Neutrophil (primary cell): ENCODE data around the gene CCDC14.

ENCODE experiments used
- H3K27ac ChIP-seq: fragments of 200-600 bp; sonication (generic); 2 replicates; pipeline ENCODE4 v1.5.1; 2016; ENCODE audit warnings: mild to moderate bottlenecking, moderate library complexity
- H3K27me3 ChIP-seq: fragments of 200-600 bp; sonication (generic); 2 replicates; pipeline ENCODE4 v1.6.0; 2016; ENCODE audit warnings: mild to moderate bottlenecking
- H3K36me3 ChIP-seq: fragments of 200-600 bp; sonication (generic); 2 replicates; pipeline ENCODE4 v1.5.1; 2017
- H3K4me1 ChIP-seq, 2 experiments: fragments of 200-600 bp in 1 of 2; sonication (generic) in 1 of 2; 1 replicate in 1 of 2; 2 replicates in 1 of 2; pipeline versions ENCODE4 v1.5.1 to v1.6.1; 2013 to 2016; ENCODE audit warnings: low read depth in 1 of 2, low read length in 1 of 2, mild to moderate bottlenecking in 1 of 2, moderate library complexity in 1 of 2; ENCODE audit not compliant: control insufficient read depth in 1 of 2, insufficient read depth in 1 of 2
- H3K4me3 ChIP-seq, 2 experiments: fragments of 200-600 bp in 1 of 2; sonication (generic) in 1 of 2; 1 replicate in 1 of 2; 2 replicates in 1 of 2; pipeline ENCODE4 v1.5.1; 2013 to 2016; ENCODE audit warnings: low read depth in 1 of 2, low read length in 1 of 2, mild to moderate bottlenecking in 1 of 2, moderate library complexity in 1 of 2
- H3K9me3 ChIP-seq: fragments of 200-600 bp; sonication (generic); 2 replicates; pipeline ENCODE4 v1.5.1; 2016
- CTCF ChIP-seq: fragments of 200-600 bp; sonication (generic); IDR thresholded peaks from 2 replicates; pipeline ENCODE4 v1.5.1; 2016; ENCODE audit warnings: antibody characterized with exemption

CCDC14 gene

GRCh38 chr3:123883111-123883510, 77.9 kb downstream of the CCDC14 start:
- H3K27ac ChIP-seq = no peak overlapping the region
- peaks cover 8% of the 10 kb centered on the region in 2 experiments for H3K4me1 ChIP-seq
- no peak overlapping the region for H3K4me3 ChIP-seq
- no peaks in the 10 kb centered on the region for H3K36me3 ChIP-seq
- H3K27me3 ChIP-seq = peaks cover 69% of the 10 kb centered on the region
- TF ChIP-seq CTCF = no peak
- no peaks in the 10 kb centered on the region for H3K9me3 ChIP-seq

- Histone ChIP-seq H3K36me3 (no peaks in the 10 kb centered on the region), H3K4me3 (no peak overlapping the region), H3K27me3 (peaks cover 60% of the 10 kb centered on the region), H3K4me1 (peaks cover 8% of the 10 kb centered on the region in 2 experiments), H3K27ac (no peak overlapping the region), H3K9me3 (no peaks in the 10 kb centered on the region)
- no peak for TF ChIP-seq CTCF
These were observed 79.3 kb downstream of the CCDC14 start for GRCh38 chr3:123881771-123882170.

GRCh38 chr3:123880998-123881561, 79.9 kb downstream of the CCDC14 start:
- H3K27me3 ChIP-seq = peaks cover 53% of the 10 kb centered on the region
- peaks cover 8% of the 10 kb centered on the region in 2 experiments for H3K4me1 ChIP-seq
- H3K27ac ChIP-seq = no peak overlapping the region
- H3K36me3 ChIP-seq = no peaks in the 10 kb centered on the region
- no peak overlapping the region for H3K4me3 ChIP-seq
- TF ChIP-seq CTCF = no peak
- no peaks in the 10 kb centered on the region for H3K9me3 ChIP-seq

GRCh38 chr3:123878807-123879206, 82.2 kb downstream of the CCDC14 start:
- Histone ChIP-seq H3K4me1 (peaks cover 5 to 7% of the 10 kb centered on the region in 2 experiments), H3K4me3 (no peak overlapping the region), H3K9me3 (no peaks in the 10 kb centered on the region), H3K36me3 (no peaks in the 10 kb centered on the region), H3K27me3 (peaks cover 31% of the 10 kb centered on the region), H3K27ac (no peak overlapping the region)
- no peak for TF ChIP-seq CTCF

- H3K9me3 ChIP-seq = no peaks in the 10 kb centered on the region
- H3K4me3 ChIP-seq = no peak overlapping the region
- no peak for TF ChIP-seq CTCF
- peaks cover 22% of the 10 kb centered on the region for H3K27me3 ChIP-seq
- no peaks in the 10 kb centered on the region for H3K36me3 ChIP-seq
- no peak overlapping the region for H3K27ac ChIP-seq
- no peaks in the 10 kb centered on the region for H3K4me1 ChIP-seq
These were observed 83.1 kb downstream of the CCDC14 start for GRCh38 chr3:123877965-123878364.
